GM21423 (cell line): ENCODE data around the gene TIE1.

Experiments used
- ATAC-seq: cut with Tn5 transposase; IDR thresholded peaks from one replicate; pipeline ENCODE4 v1.9.1; 2021; ENCODE audit warnings: mild to moderate bottlenecking, moderate library complexity; ENCODE audit not compliant: unreplicated experiment

Gene TIE1

DNA sequence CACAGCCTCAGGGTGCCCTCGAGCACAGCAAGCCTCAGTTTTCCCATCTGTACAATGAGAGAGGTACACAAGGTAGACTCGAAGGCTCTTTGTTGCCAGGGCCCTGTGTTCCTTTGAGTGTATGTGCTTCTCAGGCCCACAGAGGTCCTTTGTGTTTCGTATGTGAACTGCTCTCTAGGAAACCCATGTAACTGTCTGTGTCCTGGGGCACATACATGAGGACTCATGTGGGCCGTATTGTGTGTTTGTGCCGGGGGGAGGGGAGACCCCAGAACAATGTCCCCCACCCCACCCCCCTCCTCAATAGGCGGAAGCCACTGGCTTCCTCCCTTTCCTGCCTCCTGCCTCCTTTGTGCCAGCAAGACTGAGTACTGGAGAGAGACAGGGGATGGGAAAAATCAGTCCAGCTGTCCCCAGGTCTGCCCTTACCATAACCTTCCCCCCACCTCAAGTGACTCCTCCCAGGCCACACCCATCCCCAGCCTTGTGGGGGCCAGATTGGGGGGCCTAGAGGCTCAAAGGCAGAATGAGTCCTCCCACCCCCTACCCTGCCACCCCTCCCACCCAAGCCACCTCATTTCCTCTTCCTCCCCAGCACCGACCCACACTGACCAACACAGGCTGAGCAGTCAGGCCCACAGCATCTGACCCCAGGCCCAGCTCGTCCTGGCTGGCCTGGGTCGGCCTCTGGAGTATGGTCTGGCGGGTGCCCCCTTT, at the start of gene TIE1:
TIE1 (plus strand) TSS at position 605 of the 717 bp plus-strand sequence; CDS start at position 695, 90 bp downstream.
- ATAC-seq: no peak

DNA sequence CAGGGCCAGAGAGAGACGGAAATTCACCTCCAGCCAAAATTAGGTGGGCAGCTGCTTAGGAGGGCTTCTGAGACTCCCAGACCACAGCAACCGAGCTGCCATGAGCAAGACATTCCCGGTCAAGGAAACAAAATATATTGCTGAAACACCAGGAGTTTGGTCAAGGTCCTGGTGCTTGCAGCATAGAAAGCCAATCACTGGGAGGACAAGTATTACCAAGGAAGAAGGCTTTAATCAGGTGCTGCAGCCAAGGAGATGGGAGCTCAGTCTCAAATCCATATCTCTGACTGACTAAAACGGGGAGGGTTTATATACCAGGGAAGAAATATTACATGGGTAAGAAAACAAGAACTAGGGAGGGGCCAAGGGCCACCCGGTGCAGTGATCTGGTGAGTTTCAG, 49.8 kb upstream of the TIE1 start:
- no peak for ATAC-seq

DNA sequence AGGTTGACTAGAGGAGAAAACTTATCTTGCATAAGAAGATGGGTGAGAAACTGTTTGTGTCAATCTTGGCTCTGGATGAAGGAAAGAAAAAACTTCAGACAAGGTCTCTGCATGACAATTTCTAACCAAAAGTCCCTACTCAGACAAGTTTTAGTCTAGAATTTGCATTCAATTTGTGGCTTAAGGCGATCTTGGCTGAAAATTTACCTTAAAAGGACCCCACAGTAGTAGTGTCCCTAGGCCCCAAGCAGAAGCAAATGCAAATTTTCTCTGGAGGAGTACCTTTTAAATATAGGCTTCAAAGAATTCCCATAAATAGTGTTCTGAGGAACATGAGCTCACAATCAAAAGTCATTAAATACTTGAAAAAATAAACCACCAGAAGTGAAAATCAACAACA, 48.6 kb upstream of the TIE1 start:
- ATAC-seq: no peak

DNA sequence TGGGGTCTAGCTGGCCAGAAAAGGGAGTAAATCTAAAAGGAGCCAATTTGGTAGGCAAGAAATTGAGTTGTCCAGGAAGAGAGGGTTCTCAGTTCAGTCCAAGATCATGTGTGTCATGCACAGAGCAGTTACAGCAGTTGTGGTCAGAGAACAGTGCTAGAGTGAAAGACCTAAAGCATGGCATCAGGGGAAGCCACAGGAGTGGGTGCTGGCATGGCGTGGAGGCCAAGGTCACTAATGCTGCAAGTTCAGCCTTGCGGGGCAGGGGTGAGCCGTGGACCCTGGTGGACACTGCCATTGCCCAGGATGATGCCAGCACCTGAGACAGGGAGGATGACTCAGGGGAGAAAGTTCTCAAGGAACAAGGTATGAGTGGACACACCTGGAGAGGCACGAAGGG, 47.6 kb upstream of the TIE1 start:
- ATAC-seq: no peak

DNA sequence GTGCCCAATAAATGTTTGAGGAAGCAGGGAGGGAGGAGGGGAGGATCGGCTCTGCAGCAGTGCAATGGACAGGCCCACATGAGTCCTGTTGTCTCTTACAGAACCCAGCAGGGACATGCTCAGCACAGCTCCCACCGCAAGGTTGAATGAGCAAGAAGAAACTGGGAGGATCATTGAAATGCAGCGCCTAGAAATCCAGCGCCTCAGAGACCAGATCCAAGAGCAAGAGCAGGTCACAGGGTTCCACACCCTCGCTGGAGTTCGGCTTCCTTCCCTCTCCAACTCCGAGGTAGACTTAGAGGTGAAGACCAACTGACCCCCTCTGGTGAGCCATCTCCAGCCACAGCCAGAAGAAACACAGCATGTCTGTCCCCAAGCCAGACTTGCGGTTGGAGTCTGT, 46.9 kb upstream of the TIE1 start:
- no peak for ATAC-seq

DNA sequence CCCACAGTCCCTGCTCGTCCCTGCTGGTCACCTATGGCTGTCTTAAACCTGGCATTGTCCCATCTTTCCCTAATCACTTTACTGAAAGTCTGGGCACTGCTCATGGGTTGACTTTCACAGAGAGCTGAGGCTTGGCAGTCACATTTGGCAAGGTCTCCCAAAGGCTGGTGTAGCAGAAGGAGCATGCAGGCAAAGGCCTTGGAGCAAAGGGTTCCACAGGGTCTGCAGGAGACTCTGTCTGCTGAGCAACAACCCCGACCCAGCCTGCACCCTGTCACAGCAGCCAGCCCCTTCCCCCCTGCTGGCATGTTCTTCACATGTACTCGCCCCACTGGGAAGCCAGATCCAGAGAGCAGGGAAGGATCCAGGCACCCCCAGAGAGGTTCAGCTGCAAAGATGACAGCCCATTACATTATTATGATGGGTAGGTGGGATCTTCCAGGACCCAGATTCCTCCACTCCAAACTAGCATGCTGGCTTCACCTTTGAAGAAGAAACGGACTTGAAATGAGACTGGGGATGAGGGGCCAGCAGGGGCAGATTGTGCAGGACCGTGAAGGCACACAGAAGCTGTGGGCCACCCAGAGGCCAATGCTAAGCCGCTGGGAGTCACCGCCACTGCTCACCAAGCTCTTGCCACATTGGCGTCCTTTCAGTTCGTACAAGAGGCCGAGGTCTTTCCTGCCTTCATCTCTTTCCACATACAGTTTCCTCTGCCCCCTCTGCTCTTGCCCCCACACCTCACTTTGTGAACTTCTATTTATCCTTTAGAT, 45.2 kb upstream of the TIE1 start:
- ATAC-seq: no peak

DNA sequence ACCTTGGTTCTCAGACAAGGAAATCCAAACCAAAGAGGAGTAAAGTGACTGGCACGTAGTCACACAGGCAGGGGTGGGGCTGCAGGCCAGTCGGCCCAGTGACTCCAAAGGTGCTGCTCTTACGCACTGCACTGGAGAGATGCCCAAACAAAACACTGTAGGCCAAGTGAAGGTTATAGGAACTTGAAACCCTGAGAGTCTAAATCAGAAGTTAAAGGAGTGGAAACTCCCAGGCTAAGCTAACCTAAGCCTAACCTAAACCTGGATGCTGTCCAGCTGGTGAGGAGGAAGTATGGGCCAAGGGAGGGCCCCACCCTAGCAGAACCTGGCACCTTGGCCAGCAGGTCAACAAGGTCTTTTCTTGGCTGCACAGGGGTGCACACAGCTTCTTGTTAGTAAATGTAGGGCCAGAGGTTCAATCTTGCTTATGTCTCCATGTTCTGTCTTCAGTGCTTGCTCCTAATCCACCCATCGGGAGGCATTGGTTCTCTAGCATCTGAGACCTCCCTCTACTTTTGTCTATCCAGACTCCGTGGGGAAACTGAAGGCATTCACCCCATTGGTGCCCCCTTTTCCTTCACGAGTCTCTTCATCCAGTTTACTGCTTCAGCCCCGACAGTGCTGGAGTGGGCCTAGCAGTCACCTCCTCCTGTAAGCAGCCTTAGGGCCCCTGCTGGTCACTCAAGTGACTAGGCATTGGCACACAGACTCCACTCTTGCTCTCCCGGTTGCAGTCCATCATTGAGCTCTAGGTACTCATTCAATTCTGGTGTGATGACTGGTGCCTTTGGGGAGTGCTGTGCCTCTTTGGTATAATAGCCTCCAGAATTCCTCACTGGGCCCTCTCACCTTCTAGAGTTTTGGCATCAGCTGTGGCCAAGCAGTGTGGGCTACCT, 43.9 kb upstream of the TIE1 start:
- ATAC-seq: no peak

DNA sequence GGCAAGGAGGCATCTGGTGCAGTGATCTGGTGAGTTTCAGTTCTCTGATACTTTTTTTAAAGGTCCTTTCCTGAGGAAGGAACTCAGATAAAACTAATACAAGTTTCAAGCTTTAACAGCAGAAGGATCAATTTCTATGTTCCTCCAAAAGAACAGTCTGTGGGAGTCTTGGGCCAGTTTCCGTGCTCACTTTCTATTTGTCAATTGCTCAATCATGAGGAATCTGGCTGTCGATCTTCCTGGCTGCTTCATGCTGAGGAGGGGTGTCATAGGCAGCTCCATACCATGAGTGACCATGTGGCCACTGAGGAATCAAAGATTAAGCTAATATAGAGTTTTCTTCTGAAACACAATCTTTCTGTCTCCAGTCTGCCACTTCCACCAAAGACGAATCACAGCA, 42.4 kb upstream of the TIE1 start:
- no peak for ATAC-seq

DNA sequence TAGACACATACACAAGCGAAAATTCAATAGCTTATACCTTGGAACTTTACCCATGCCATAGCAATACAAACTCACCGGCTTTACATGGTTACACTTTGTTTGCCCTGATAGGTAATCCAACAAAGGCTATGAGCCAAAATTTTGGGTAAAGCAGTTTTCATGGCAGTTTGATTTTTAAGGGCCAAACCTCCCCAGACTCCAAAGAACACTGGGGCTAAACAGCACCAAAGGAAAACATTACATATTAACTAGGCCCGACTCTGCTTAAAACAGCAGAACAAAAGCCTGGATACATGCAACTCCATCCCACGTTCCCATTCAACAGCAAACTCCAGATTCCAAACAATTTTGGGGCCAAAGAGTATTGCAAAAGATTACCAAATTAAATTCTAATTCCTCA, 35.4 kb upstream of the TIE1 start:
- no peak for ATAC-seq

DNA sequence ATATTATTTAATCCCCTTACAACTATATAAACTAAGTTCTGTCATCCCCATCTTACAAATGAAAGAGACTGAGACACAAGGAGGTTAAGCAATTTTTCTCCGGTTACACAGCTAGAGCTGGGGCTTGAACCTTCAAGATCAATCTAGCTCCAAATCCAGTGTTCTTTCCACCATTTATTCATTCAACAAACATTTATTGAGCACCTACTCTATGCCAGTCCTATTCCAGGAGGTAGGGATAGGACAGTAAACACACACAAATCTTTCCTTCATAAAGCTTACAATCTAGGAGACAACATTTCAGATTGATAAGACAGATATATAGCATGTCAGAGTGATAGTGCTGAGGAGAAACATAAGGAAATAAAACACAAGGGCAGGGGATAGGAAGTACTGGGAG, 33.9 kb upstream of the TIE1 start:
- ATAC-seq: no peak

DNA sequence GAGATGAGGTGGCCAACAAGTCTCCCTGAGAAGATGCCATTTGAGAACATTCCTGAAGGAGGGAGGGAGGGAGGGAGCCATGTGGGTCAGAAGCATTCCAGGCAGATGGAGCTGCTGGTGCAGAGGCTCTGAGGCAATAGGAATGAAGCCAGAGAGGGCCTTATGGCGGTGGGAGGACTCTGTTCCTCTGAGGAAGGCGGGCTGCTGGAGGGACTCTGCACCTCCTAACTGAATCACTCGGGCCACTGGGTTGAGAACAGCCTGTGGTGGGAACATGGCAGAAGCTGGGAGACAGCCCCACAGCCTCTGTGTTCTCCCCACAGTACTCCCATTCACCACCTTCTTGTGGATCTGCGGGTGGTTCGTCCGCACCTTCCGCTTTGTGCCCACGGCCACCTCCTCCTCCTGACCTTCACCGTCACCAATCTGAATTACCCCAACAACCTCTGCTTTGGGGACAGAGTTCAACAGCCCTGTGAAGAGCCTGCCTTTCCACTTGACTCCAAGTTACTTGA, 33.4 kb upstream of the TIE1 start:
- no peak for ATAC-seq

DNA sequence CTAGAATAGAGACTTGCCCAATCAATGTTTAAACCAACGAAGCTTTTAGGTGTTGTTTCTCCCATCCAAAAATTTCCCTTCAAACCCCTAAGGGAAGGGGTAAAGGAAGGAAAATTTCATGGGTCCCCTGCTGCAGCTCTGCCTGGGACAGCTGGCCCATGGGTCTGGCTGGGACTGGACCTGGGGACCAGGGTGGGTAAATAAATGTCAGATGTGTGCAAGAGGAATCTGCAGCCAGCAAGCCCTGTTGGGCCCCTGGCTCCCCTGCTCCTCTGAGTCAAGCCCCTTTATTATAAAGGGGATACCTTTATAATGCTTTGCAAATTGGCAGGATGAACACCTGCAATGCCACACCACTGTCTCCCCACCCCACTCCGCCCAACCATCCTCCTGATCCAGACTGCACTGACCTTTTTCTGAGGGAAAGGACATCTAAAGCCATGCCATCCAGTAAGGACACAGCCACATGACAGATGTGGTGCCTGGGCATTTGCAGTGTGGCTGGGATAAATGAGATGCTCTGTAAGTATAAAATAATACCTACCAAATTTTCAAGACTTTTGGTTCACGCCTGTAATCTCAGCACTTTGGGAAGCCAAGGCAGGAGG, 32.9 kb upstream of the TIE1 start:
- no peak for ATAC-seq

DNA sequence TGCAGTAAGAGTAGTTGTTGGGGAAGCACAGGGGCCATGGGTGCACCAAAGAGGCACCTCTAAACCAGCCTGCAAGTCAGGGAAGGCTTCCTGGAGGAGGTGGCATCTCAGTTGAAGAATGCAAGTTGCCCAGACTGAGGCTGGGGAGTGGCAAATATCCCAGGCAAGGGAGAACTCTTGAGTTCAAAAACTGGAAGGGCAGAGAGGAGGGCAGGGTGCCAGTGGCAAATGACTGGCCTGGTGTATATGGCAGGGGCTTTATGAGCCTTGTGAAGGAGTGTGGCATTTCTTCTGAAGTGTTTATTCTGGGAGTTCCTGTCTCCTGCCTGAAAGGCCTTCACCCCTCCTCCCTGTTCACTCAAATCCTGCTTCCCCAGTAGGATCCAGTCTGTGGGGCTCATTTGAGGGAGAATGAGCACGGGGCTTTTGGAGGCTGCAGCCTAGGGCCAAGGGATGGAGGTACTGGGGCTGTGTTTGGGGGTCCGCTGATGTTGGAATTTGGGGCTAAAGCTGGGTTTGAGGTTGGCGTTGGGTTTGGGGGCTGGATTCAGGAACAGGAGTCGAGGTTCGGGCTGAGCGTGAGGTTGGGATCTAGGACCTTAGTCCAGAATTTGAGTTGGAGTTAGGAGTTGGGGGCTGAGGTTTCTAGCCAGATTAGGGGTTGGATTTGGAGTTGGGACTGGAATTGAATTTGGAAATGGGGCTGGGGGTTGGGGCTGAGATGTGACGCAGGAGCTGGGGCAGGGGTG, 31.0 kb upstream of the TIE1 start, which contains the start of gene TMEM125:
TMEM125 (plus strand) TSS at position 357 of the 749 bp plus-strand sequence. CDS start 2,740 bp downstream, outside the sequence.
- no peak for ATAC-seq

DNA sequence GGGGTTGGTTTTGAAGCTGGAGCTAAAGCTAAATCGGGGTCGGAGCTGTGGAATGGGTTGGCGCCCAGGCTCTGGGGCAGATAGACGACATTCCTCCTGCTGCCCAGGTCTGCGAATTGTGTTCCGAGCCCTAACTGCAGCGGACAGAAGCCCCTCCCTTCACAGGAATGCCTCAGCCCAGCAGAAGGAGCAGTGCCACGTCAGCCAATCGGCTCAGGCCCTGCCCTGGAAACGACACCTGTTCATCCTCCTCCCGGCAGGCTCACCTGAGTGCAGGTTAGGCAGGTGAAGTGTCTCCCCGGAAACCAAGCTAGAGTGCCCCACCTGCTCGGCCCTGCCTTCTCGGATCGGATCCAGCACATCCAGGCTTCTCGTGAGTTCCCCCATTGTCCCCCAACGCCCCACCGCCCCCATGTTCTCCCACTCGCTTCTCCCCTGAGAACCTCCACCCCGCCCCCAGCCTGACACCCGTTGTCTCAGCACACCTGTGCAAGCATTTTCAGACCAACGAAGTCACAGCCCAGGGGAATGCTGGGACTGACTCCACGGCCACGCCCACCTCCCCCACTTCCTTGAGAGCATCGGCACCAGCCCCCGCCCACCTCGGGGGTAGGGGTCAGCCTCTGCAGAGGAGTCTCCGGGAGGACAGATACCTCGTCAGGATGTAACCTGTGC, 30.2 kb upstream of the TIE1 start:
- no peak for ATAC-seq

DNA sequence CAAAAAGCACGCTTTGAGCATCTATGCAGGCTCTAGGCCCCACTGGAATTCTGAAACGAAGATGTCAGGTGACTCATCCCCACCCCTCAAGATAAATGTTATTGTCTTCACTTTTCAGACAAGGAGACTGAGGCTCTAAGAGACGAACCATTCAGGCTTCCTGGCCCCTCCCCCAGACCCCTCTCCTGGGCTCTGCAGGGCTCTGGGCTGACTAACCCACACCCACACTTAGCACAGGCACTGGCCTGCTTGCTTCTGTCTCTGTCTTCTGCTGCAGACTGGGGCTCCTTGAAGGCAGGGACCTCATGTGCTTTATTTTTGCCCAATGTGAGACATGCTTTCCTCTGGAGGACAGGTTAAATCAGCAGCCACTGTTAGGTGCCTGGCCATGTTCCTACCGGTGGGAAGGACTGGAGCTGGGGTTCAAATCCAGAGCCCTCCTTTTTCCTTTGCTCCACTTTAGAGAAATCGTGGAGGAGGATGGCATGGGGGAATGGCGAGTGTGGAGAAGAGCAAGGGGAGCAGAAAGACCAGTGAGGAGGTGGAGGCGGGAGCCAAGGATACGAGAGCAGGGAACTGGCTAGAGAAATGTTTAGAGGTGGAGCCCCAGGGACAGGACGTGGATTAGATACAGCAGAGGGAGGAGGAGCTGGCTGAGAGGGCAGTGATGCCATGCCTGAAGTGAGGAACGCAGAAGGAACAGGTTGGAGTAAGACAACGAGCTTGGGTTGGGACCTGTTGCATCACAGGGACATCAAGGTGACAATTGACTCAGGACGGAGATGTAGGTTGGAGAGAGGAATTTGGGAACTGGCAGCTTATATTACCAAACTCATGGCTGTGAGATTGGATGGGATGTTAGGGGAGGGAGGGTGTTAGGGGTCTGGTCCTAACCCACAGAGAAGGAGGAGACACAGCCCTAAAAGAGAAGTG, 29.3 kb upstream of the TIE1 start:
- no peak for ATAC-seq

DNA sequence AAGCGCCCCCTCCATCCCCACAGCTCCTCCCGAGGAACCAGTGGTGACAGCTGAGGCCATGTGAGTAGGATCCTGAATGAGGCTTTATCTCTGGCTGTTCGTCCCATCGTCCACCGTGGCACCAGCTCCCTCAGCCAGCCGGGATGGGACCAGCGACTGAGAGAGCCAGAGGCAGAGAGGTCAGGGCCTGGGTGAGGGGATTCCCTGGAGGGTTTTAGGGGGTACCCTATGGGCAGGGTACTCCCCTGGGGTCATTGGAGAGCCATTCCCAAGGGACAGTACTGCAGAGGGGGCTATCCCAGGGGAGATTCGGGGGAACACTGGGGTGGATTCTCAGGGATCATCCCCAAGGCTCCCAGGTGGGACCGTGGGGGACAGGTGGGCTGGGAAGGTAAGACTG, 28.6 kb upstream of the TIE1 start:
- ATAC-seq: no peak

DNA sequence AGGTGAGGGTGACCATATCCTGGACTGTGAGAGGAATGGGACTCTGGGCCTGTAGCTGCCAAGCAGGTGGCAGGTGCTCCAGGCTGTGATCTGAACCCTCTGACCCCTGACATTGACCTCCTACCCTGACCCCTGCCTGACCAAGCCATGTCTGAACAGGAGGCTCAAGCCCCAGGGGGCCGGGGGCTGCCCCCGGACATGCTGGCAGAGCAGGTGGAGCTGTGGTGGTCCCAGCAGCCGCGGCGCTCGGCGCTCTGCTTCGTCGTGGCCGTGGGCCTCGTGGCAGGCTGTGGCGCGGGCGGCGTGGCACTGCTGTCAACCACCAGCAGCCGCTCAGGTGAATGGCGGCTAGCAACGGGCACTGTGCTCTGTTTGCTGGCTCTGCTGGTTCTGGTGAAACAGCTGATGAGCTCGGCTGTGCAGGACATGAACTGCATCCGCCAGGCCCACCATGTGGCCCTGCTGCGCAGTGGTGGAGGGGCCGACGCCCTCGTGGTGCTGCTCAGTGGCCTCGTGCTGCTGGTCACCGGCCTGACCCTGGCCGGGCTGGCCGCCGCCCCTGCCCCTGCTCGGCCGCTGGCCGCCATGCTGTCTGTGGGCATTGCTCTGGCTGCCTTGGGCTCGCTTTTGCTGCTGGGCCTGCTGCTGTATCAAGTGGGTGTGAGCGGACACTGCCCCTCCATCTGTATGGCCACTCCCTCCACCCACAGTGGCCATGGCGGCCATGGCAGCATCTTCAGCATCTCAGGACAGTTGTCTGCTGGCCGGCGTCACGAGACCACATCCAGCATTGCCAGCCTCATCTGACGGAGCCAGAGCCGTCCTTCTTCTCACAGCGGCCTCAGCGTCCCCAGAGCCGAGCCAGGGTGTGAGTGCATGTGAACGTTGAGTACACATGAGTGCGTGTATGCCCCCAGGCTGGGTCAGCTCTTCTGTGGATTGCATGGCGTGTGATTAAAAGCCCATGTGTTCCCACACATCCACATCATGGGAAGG, 27.9 kb upstream of the TIE1 start:
- ATAC-seq: no peak
